OCI-LY7 (cell line): Measurements from ENCODE around the gene COMMD1. TPM values are rescaled to one million over a fixed set of nuclear protein-coding genes. Genes with fewer than 3 reads are reported as not detected.
"Not testable (repeated sequence)": the region's sequence is repeated elsewhere in the genome, so short reads cannot be mapped to it uniquely, and the experiment has no call there.

Experiments
- BruUV-seq: library from RNA; stranded (reverse); fragments of 400-500 nt; replicated peaks from 2 replicates; lab custom pipeline; 2021; lab: Mats Ljungman, UMichigan
- CTCF ChIA-PET: fragments of 300-600 bp; sonication (Branson Sonifier 250); formaldehyde crosslinking; loops from one replicate; lab custom pipeline; 2022; ENCODE audit warnings: antibody characterized with exemption; ENCODE audit not compliant: unreplicated experiment; lab: Charles Lee
- POLR2A ChIA-PET: fragments of 300-600 bp; sonication (Branson Sonifier 250); formaldehyde crosslinking; loops from one replicate; lab custom pipeline; 2022; ENCODE audit warnings: antibody characterized with exemption; lab: Charles Lee
- DNase-seq: peaks from one replicate; pipeline ENCODE4 v3.0.0-alpha.2; 2015; ENCODE audit warnings: low spot score
- H2AFZ ChIP-seq: fragments of 200-600 bp; sonication (generic), shearing (Covaris generic); 2 replicates; pipeline ENCODE4 v1.6.1; 2014; ENCODE audit warnings: mild to moderate bottlenecking, antibody characterized with exemption, low read length, moderate library complexity
- H3K27ac ChIP-seq: fragments of 200-600 bp; sonication (generic); 2 replicates; pipeline ENCODE4 v1.5.1; 2014; ENCODE audit warnings: mixed run types, low read depth, mild to moderate bottlenecking, moderate library complexity, low read length, inconsistent platforms; ENCODE audit not compliant: poor library complexity, severe bottlenecking
- H3K36me3 ChIP-seq: fragments of 200-600 bp; sonication (generic); 2 replicates; pipeline ENCODE4 v1.6.1; 2014; ENCODE audit warnings: mild to moderate bottlenecking, antibody characterized with exemption, low read length, moderate library complexity, mixed read lengths; ENCODE audit not compliant: insufficient read depth
- H3K4me1 ChIP-seq: fragments of 200-600 bp; sonication (generic); 2 replicates; pipeline ENCODE4 v1.5.1; 2014; ENCODE audit warnings: mild to moderate bottlenecking, low read length; ENCODE audit not compliant: insufficient read depth, poor library complexity, severe bottlenecking
- H3K4me2 ChIP-seq: fragments of 200-600 bp; sonication (generic); 2 replicates; pipeline ENCODE4 v1.6.1; 2014; ENCODE audit warnings: mild to moderate bottlenecking, low read length
- H3K4me3 ChIP-seq: fragments of 200-600 bp; sonication (generic); 2 replicates; pipeline ENCODE4 v1.5.1; 2014; ENCODE audit warnings: mild to moderate bottlenecking, low read depth, low read length; ENCODE audit not compliant: poor library complexity, severe bottlenecking
- H3K79me2 ChIP-seq: fragments of 200-600 bp; sonication (generic); 2 replicates; pipeline ENCODE4 v1.6.1; 2016; ENCODE audit warnings: low read depth, mild to moderate bottlenecking, low read length, moderate library complexity, mixed read lengths; ENCODE audit not compliant: insufficient read depth
- H3K9me2 ChIP-seq: fragments of 200-600 bp; sonication (generic); 2 replicates; pipeline ENCODE4 v1.6.1; 2016; ENCODE audit warnings: mild to moderate bottlenecking, low read length, mixed read lengths; ENCODE audit not compliant: insufficient read depth
- H3K9me3 ChIP-seq: fragments of 200-600 bp; sonication (generic); 2 replicates; pipeline ENCODE4 v1.6.1; 2014; ENCODE audit warnings: mild to moderate bottlenecking, mixed run types, low read length, mixed read lengths
- H4K20me1 ChIP-seq: fragments of 200-600 bp; sonication (generic); 2 replicates; pipeline ENCODE4 v1.6.1; 2014; ENCODE audit warnings: mild to moderate bottlenecking, antibody characterized with exemption, low read length, moderate library complexity, mixed read lengths; ENCODE audit not compliant: insufficient read depth
- EZH2phosphoT487 ChIP-seq: fragments of 200-600 bp; sonication (generic); IDR thresholded peaks from 2 replicates; pipeline ENCODE4 v1.6.1; 2018; ENCODE audit warnings: low read depth, borderline replicate concordance, mild to moderate bottlenecking, mixed run types, antibody characterized with exemption, low read length, moderate library complexity, mixed read lengths
- intact Hi-C: fragments of 100-400 bp; cut with micrococcal nuclease; formaldehyde crosslinking; loops from one replicate; pipeline ENCODE4 v1.10.0; 2022; ENCODE audit not compliant: unreplicated experiment
- total RNA-seq, 2 experiments: library from RNA; depleted of rRNA in 1 of 2; stranded (reverse); fragments of >200 nt in 1 of 2; shearing (Covaris generic) in 1 of 2; gene quantifications; 2 replicates each; pipeline ENCODE4 v1.2.3, GENCODE V29; 2014 to 2022
- TF ChIP-seq, protein P1 (sequence below): fragments of 200-600 bp; sonication (generic); conservative IDR thresholded peaks from 2 replicates; pipeline ENCODE4 v1.5.1; 2014; ENCODE audit warnings: mild to moderate bottlenecking, antibody characterized with exemption, low read length, moderate library complexity, mixed read lengths

COMMD1 gene
- total RNA-seq, 2 experiments from 2014 or later, result 22.0 to 22.1 TPM

DNA sequence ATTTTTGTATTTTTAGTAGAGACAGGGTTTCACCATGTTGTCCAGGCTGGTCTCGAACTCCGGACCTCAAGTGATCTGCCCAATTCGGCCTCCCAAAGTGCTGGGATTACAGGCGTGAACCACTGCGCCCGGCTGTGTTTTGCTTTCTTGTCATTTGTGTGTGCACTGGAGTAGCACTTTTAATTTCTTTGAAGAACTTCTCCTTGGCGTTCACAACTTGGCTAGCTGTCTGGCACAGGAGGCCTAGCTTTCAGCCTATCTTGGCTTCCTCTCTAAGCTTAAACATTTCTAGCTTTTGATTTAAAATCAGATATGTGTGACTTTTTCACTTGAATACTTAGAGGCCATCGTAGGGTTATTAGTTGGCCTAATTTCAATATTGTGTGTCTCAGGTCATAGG, 93.0 kb downstream of the COMMD1 start:
- Histone ChIP-seq H3K4me3 (no peak overlapping the region), H3K9me2 (no peaks in the 10 kb centered on the region), H4K20me1 (no peaks in the 10 kb centered on the region), H3K27ac (no peak overlapping the region), H3K4me2 (no peak overlapping the region), H2AFZ (no peak overlapping the region), H3K36me3 (no peaks in the 10 kb centered on the region), H3K79me2 (no peaks in the 10 kb centered on the region), H3K4me1 (peaks cover 30% of the 10 kb centered on the region), H3K9me3 (no peaks in the 10 kb centered on the region)
- ChIA-PET CTCF (no interaction called here), POLR2A (interaction anchor here (1.1 kb wide), 1 partner anchor 111 kb away, joined by 4 read pairs; no protein-coding TSS in a partner anchor)
- BruUV-seq, result no TSS peak
- no peak for DNase-seq
- TF ChIP-seq, protein P1, sequence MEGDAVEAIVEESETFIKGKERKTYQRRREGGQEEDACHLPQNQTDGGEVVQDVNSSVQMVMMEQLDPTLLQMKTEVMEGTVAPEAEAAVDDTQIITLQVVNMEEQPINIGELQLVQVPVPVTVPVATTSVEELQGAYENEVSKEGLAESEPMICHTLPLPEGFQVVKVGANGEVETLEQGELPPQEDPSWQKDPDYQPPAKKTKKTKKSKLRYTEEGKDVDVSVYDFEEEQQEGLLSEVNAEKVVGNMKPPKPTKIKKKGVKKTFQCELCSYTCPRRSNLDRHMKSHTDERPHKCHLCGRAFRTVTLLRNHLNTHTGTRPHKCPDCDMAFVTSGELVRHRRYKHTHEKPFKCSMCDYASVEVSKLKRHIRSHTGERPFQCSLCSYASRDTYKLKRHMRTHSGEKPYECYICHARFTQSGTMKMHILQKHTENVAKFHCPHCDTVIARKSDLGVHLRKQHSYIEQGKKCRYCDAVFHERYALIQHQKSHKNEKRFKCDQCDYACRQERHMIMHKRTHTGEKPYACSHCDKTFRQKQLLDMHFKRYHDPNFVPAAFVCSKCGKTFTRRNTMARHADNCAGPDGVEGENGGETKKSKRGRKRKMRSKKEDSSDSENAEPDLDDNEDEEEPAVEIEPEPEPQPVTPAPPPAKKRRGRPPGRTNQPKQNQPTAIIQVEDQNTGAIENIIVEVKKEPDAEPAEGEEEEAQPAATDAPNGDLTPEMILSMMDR, result no peak
- no peak for TF ChIP-seq EZH2phosphoT487
- intact Hi-C loops, result no loop called here

DNA sequence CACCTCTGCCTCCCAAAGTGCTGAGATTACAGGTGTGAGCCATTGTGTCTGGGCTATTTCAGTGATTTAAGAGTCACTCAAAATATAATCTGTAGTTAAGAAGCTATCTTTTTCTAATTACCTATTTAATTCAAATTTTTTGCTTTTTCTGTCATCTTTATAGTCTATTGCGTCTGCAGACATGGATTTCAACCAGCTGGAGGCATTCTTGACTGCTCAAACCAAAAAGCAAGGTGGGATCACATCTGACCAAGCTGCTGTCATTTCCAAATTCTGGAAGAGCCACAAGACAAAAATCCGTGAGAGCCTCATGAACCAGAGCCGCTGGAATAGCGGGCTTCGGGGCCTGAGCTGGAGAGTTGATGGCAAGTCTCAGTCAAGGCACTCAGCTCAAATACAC, 95.1 kb downstream of the COMMD1 start:
- BruUV-seq, result no TSS peak
- TF ChIP-seq EZH2phosphoT487, result no peak
- TF ChIP-seq, protein P1, result peak; percentile 50
- Histone ChIP-seq H3K4me3 (no peak overlapping the region), H2AFZ (no peak overlapping the region), H3K4me1 (peaks cover 15% of the 10 kb centered on the region), H3K4me2 (no peak overlapping the region), H3K79me2 (no peaks in the 10 kb centered on the region), H3K36me3 (peaks cover 7% of the 10 kb centered on the region; the same call in 1 of the 2 replicates), H3K9me3 (0 out of 2 replicates have a peak, but pooled peaks cover 7% of the 10 kb centered on the region), H3K27ac (no peak overlapping the region), H4K20me1 (no peaks in the 10 kb centered on the region), H3K9me2 (no peaks in the 10 kb centered on the region)
- POLR2A ChIA-PET, result interaction anchor here (0.8 to 1.1 kb wide), 3 partner anchors 9 to 23 kb away, joined by 3 to 5 read pairs (median 3); no protein-coding TSS in a partner anchor
- CTCF ChIA-PET, result no interaction called here
- intact Hi-C loops, result no loop called here
- DNase-seq, result no peak

DNA sequence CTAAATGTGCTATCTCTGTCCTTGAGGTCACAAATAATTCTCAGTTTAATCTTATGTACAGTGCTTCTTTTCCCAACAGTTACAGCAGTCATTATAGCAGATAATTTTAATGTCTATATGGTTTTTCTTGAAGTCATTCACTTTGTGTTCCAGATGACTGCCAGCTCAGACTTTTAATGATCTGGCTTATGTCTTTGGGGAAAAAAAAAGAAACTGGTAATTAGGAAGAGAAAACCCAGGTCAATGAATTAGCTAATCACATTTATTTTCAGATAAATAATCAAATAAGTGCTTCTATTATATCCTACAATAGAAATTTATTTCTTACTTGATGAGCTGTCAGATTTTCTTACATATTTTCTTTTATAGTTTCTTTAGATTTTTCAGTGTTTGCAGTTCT, 96.0 kb downstream of the COMMD1 start:
- H3K9me2 ChIP-seq, result no peaks in the 10 kb centered on the region
- CTCF ChIA-PET, result no interaction called here

DNA sequence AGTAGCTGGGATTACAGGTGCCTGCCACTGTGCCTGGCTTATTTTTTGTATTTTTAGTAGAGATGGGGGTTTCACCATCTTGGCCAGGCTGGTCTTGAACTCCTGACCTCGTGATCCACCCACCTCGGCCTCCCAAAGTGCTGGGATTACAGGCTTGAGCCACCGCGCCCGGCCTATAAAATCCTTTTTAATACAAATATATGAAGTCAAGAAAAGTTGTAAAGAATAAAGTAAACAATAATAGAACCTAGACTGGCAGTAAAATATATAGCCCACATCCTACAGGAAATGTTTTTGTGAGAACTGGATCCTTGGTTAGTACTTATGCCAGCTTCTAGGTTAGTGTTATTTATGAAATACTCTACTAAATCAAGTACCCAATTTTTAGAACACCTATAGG, 99.0 kb downstream of the COMMD1 start:
- intact Hi-C loops, H4K20me1 ChIP-seq, H3K9me2 ChIP-seq, H3K27ac ChIP-seq, BruUV-seq, H3K4me1 ChIP-seq, H3K4me2 ChIP-seq, CTCF ChIA-PET, H3K4me3 ChIP-seq, H3K36me3 ChIP-seq, H3K79me2 ChIP-seq, DNase-seq, H2AFZ ChIP-seq: not testable (repeated sequence)
- POLR2A ChIA-PET, result interaction anchor here (0.5 kb wide), 1 partner anchor 176 kb away, joined by 5 read pairs; no protein-coding TSS in a partner anchor
- H3K9me3 ChIP-seq, result peaks cover 11% of the 10 kb centered on the region; the same call in 1 of the 2 replicates

More for the DNA sequence above, 96.0 kb downstream of the COMMD1 start:
- H4K20me1 ChIP-seq, result no peaks in the 10 kb centered on the region
- BruUV-seq, result no TSS peak
- H3K79me2 ChIP-seq, result no peaks in the 10 kb centered on the region
- peaks cover 7% of the 10 kb centered on the region; the same call in 1 of the 2 replicates for H3K36me3 ChIP-seq
- TF ChIP-seq EZH2phosphoT487, result no peak
- TF ChIP-seq, protein P1, result no peak
- H3K4me2 ChIP-seq, result no peak overlapping the region
- no peak overlapping the region for H2AFZ ChIP-seq
- no peak for DNase-seq
- H3K4me1 ChIP-seq, result peaks cover 6% of the 10 kb centered on the region
- peaks cover 9% of the 10 kb centered on the region; the same call in 1 of the 2 replicates for H3K9me3 ChIP-seq
- H3K27ac ChIP-seq, result no peak overlapping the region
- POLR2A ChIA-PET, result interaction anchor here (0.5 to 1.1 kb wide), 5 partner anchors 8 to 187 kb away, joined by 3 to 5 read pairs (median 3); no protein-coding TSS in a partner anchor
- H3K4me3 ChIP-seq, result no peak overlapping the region
- intact Hi-C loops, result no loop called here
